Measurements from ENCODE around the gene OPCML. TPM values are rescaled to one million over a fixed set of nuclear protein-coding genes. Genes with fewer than 3 reads are reported as not detected.

Gene OPCML
- total RNA-seq, 1 experiment from 2014 or later: not detected

DNA sequence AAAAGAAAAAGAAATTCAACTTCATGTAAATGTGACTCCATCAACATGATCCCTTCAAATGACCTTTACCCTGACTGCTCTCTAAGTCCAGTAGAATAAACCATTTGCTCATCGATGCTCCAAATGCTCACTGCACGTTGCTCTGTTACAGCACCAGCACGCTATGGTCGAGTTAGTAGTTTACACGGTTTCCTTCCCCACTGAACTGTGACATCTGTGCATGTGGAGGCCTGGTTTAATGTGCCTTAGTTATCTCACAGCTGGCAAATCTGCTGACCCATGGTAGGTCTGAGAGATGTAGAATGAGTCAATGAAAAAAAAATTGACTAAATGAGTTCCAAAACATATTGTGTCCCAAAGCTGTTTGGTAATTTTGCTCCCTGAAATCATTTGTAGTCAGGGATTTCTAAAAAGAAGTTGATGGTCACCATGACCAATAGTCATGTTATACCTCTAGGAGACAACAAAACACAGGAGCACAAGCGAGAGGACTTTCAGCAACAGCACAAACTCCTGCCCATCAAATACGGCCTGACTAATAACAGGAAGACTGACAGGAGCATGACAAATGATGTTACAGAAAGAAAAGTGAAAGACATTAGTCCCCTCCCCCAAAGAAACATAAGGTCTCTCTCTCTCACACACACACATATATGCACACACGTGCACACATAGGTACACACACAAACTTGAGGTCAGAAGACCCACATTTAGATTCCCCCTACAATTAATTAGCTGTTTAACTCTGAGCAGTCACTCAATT is 624.5 kb downstream of the OPCML start:
- Histone ChIP-seq H3K36me3 (ENCODE audit: control insufficient read depth, insufficient read depth, low read length) (no peaks in the 10 kb centered on the region), H3K4me1 (ENCODE audit: control insufficient read depth, insufficient read depth, low read length) (no peaks in the 10 kb centered on the region), H3K27me3 (ENCODE audit: control insufficient read depth, insufficient read depth, low read length) (no peaks in the 10 kb centered on the region), H3K4me3 (ENCODE audit: low read depth in 2 of 2, low read length in 2 of 2) (no peak overlapping the region), H3K27ac (ENCODE audit: low read length) (no peak overlapping the region), H3K9me3 (ENCODE audit: control insufficient read depth, insufficient read depth, low read depth, low read length) (no peaks in the 10 kb centered on the region; the same call in 1 of the 2 replicates)
- TF ChIP-seq POLR2AphosphoS5 (IDR thresholded peaks at IDR 0.05; ENCODE audit: low read depth, low read length) (no peak), SIN3A (IDR thresholded peaks at IDR 0.05; ENCODE audit: borderline replicate concordance, insufficient read depth, low read depth, low read length) (no peak), TCF7L2 (IDR thresholded peaks at IDR 0.05; ENCODE audit: low read depth, low read length) (no peak)
- TF ChIP-seq, protein P1, sequence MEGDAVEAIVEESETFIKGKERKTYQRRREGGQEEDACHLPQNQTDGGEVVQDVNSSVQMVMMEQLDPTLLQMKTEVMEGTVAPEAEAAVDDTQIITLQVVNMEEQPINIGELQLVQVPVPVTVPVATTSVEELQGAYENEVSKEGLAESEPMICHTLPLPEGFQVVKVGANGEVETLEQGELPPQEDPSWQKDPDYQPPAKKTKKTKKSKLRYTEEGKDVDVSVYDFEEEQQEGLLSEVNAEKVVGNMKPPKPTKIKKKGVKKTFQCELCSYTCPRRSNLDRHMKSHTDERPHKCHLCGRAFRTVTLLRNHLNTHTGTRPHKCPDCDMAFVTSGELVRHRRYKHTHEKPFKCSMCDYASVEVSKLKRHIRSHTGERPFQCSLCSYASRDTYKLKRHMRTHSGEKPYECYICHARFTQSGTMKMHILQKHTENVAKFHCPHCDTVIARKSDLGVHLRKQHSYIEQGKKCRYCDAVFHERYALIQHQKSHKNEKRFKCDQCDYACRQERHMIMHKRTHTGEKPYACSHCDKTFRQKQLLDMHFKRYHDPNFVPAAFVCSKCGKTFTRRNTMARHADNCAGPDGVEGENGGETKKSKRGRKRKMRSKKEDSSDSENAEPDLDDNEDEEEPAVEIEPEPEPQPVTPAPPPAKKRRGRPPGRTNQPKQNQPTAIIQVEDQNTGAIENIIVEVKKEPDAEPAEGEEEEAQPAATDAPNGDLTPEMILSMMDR (IDR thresholded peaks at IDR 0.05): no peak
- TF ChIP-seq, protein P2, sequence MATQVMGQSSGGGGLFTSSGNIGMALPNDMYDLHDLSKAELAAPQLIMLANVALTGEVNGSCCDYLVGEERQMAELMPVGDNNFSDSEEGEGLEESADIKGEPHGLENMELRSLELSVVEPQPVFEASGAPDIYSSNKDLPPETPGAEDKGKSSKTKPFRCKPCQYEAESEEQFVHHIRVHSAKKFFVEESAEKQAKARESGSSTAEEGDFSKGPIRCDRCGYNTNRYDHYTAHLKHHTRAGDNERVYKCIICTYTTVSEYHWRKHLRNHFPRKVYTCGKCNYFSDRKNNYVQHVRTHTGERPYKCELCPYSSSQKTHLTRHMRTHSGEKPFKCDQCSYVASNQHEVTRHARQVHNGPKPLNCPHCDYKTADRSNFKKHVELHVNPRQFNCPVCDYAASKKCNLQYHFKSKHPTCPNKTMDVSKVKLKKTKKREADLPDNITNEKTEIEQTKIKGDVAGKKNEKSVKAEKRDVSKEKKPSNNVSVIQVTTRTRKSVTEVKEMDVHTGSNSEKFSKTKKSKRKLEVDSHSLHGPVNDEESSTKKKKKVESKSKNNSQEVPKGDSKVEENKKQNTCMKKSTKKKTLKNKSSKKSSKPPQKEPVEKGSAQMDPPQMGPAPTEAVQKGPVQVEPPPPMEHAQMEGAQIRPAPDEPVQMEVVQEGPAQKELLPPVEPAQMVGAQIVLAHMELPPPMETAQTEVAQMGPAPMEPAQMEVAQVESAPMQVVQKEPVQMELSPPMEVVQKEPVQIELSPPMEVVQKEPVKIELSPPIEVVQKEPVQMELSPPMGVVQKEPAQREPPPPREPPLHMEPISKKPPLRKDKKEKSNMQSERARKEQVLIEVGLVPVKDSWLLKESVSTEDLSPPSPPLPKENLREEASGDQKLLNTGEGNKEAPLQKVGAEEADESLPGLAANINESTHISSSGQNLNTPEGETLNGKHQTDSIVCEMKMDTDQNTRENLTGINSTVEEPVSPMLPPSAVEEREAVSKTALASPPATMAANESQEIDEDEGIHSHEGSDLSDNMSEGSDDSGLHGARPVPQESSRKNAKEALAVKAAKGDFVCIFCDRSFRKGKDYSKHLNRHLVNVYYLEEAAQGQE (IDR thresholded peaks at IDR 0.05; ENCODE audit: insufficient read depth in 1 of 2, low read depth in 2 of 2, low read length in 1 of 2): no peak
- no peak for DNase-seq (ENCODE audit: low read depth, low spot score)
- no TSS peak for BruUV-seq (replicated peaks)
- intact Hi-C loops (cut with micrococcal nuclease; ENCODE audit: unreplicated experiment): no loop called here
- no peak for ATAC-seq
- ChIA-PET CTCF (no interaction called here), POLR2A (no interaction called here)
- in situ Hi-C loops (cut with HindIII; ENCODE audit: low pct_unique_long_range_greater_than_20kb, low sequenced_read_pairs): no loop called here

DNA sequence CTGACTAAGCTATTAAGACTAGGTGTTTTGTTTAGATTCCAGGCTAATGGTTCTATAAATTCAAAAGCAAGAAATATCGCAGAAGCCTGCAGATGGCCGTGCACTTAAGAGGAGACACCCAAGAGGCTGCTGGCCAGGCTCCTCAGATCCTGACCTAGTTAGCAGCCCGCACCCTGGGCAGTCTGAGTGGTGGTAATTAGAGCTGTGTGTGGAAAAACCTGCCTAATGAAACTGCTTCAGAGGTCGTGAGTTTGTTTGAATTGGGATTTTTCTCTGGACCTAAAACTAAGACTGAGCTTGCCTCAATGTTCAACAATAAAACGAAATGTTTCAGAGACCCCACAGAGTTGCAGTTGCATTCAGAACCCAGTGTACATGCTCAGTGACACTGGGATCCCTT is 627.7 kb downstream of the OPCML start:
- H3K4me3 ChIP-seq (ENCODE audit: low read depth in 2 of 2, low read length in 2 of 2): no peak overlapping the region
- intact Hi-C loops (cut with micrococcal nuclease; ENCODE audit: unreplicated experiment): no loop called here
- ChIA-PET POLR2A (no interaction called here), CTCF (no interaction called here)
- H3K4me1 ChIP-seq (ENCODE audit: control insufficient read depth, insufficient read depth, low read length): no peaks in the 10 kb centered on the region
- no peaks in the 10 kb centered on the region for H3K27me3 ChIP-seq (ENCODE audit: control insufficient read depth, insufficient read depth, low read length)
- in situ Hi-C loops (cut with HindIII; ENCODE audit: low pct_unique_long_range_greater_than_20kb, low sequenced_read_pairs): no loop called here
- no TSS peak for BruUV-seq (replicated peaks)
- H3K27ac ChIP-seq (ENCODE audit: low read length): no peak overlapping the region
- no peaks in the 10 kb centered on the region for H3K9me3 ChIP-seq (ENCODE audit: control insufficient read depth, insufficient read depth, low read depth, low read length)
- no peak for TF ChIP-seq SIN3A (IDR thresholded peaks at IDR 0.05; ENCODE audit: borderline replicate concordance, insufficient read depth, low read depth, low read length)
- no peak for TF ChIP-seq POLR2AphosphoS5 (IDR thresholded peaks at IDR 0.05; ENCODE audit: low read depth, low read length)
- TF ChIP-seq, protein P1 (IDR thresholded peaks at IDR 0.05): no peak
- TF ChIP-seq, protein P2 (IDR thresholded peaks at IDR 0.05; ENCODE audit: insufficient read depth in 1 of 2, low read depth in 2 of 2, low read length in 1 of 2): no peak
- TF ChIP-seq TCF7L2 (IDR thresholded peaks at IDR 0.05; ENCODE audit: low read depth, low read length): no peak
- ATAC-seq: no peak
- DNase-seq (ENCODE audit: low read depth, low spot score): no peak
- no peaks in the 10 kb centered on the region for H3K36me3 ChIP-seq (ENCODE audit: control insufficient read depth, insufficient read depth, low read length)
